GOT3 (cell line): ENCODE data around the gene CISH.
A peak's percentile ranks its signal among the peaks of the same experiment; 100 is the strongest.

Experiments used
- DNase-seq: peaks from one replicate; lab custom pipeline; 2025; ENCODE audit warnings: mixed read lengths; lab: John Stamatoyannopoulos, UW

Gene CISH

GRCh38 chr3:50571486-50571885 lies 40.1 kb downstream of the CISH start:
- no peak for DNase-seq

- DNase-seq, result no peak
These were observed 40.9 kb downstream of the CISH start for GRCh38 chr3:50570508-50571279.

- DNase-seq, result peak; percentile 94
These were observed 42.4 kb downstream of the CISH start, which contains the start of gene HEMK1 for GRCh38 chr3:50568947-50569749. Gene HEMK1, plus strand, starts transcription at chr3:50569522. Its CDS starts 1,583 bp downstream, at chr3:50571105.

- DNase-seq, result peak; percentile 78
These were observed 44.0 kb downstream of the CISH start, which contains the start of gene C3orf18 for GRCh38 chr3:50567386-50568167. Gene C3orf18, minus strand, starts transcription at chr3:50567747. Its CDS starts 2,048 bp downstream, at chr3:50565699.

GRCh38 chr3:50567011-50567385 lies 44.6 kb downstream of the CISH start:
- DNase-seq, result no peak

GRCh38 chr3:50564321-50564720 lies 47.3 kb downstream of the CISH start:
- DNase-seq, result no peak

GRCh38 chr3:50563867-50564266 lies 47.7 kb downstream of the CISH start:
- DNase-seq, result no peak

GRCh38 chr3:50562861-50563260 lies 48.7 kb downstream of the CISH start:
- DNase-seq, result no peak

GRCh38 chr3:50559702-50560101 lies 51.9 kb downstream of the CISH start:
- DNase-seq, result no peak

GRCh38 chr3:50557915-50558314 lies 53.7 kb downstream of the CISH start:
- DNase-seq, result no peak

GRCh38 chr3:50557106-50557505 lies 54.5 kb downstream of the CISH start:
- DNase-seq, result no peak
